Head of caudate nucleus (tissue), 42 donors: ENCODE measurements around the gene AKAP12.

Experiments
- DNase-seq, 42 donors: peaks; one replicate each; pipeline versions ENCODE4 v3.0.0 to v3.0.0-alpha.2; 2020 to 2021; ENCODE audit warnings: mixed read lengths in 7 of 42
- intact Hi-C: fragments of 100-400 bp; cut with DNase I; formaldehyde crosslinking; loops from one replicate; pipeline ENCODE4 v1.15.0; 2022

Gene AKAP12

DNA sequence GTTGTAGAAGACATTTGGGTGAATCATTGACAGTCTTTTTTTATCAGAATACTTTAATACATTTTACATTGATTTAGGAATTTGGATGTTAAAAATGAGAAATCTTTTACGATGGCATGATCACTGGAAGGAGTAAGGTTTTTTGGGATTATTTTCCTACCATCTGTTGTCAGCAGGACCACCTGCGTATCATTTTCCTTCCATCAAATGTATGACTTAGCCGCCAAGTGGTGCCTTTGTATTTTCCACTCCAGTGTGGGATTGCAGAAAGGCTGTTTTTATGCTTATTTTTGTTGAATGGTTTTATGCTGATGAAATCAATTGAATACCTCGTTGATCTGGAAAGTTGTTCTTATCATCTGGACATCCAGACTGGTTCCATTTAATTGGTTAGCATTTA lies 35.8 kb downstream of the AKAP12 start:
- intact Hi-C loops: no loop called here
- DNase-seq: no peak

DNA sequence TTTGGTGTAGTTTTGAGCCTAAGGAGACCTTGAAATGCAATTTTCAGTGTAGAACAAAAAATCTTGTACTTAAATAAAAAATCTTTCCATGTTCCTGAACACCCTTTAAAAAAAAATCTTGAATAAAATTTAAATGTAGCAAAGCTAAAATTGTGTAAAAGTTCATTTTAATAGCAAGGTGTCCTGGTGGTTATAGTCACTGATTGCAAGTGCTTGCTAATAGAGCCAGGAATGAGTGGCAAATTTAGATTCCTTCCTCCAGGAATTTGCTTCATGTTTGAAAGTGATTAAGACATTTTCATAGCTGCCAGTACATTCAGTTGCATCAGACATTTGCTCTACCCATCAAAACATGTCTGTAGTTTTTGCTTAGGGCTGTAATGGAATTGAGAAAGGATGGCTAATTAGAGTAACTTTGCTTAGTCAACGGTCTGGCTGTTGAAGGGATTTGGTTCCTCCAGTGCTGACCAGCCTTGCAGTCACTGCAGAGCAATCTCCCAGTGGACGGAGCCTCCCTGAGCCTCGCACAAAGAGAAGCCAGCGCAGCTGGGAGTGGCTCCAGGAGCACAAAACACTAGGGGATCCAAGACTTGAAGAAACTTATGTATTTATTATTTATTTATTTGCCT lies 36.5 kb downstream of the AKAP12 start:
- peak in 2 of 42 donors; percentile 15 to 24 for DNase-seq
- intact Hi-C loops: no loop called here

DNA sequence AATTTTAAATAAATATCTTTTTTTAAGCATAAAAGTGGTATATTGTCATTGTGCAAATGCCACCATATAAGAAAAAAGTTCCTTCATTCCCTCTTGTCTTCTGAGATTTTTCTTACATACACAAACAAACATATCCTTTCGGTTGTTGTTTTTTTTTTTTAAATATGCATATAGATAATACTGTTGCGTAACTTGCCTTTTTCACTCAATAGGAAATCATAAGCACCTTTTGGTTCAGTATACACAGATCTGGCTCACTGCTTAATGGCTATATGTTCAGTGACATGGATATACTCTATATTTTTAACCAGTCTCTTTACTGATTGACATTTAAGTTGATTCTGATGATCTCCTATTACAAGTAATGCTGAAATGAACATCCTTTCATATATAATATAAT lies 40.1 kb downstream of the AKAP12 start:
- intact Hi-C loops: no loop called here
- DNase-seq: no peak

DNA sequence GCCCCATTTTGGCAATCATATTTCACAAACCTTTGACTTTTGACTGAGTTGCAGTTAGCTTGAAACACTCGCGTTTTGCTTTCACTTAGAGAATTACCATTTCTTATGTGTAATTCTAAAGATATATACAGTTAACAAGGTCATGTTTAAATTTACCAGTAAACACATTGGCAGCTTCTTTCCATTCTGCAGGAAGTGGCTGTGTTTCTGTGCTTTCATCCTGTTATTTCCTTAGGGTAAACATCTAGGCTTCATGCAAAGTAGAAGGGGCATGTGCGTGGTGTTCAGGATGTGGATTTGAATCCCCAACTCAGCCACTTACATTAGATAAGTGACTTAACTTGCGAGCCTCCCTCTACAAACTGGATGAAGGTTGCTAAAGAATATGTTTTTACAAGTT lies 41.1 kb downstream of the AKAP12 start:
- intact Hi-C loops: no loop called here
- DNase-seq: no peak

DNA sequence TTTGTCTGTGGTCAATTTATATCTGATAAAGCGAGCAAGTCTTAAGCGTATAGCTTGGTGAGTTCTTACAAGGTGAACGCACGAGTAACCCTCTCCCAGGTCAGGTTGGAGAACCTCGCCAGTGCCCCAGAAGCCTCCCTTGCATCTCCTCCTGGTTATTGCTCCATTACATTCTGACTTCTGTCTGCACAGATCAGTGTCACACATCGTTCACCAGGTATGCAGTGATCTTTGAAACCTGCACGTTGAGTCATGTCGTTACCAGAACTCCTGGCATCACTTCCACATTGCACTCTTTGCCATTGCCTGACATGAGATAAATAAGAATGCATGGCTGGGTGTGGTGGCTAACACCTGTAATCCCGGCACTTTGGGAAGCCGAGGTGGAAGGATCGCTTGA lies 44.2 kb downstream of the AKAP12 start:
- intact Hi-C loops: no loop called here
- no peak for DNase-seq

DNA sequence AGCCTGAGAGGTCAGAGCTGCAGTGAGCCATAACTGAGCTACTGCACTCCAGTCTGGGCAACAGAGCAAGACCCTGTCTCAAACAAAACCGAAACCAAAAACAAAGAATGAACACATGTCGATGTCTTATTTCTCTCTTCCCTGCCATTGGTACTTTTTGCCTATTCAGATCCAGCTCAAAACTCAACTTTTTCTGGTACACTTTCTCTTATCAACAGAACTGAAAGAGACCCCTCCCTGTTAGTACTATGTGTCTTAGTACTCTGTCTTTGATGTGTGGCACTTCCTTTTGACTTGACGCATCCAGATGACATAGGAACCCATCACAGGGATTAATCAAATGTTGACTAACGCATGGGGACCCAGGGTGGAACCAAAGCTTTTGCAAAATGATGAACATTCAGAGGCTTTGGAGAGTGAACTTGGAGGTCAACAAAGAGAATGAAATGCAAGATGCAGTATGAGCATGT lies 44.8 kb downstream of the AKAP12 start:
- intact Hi-C loops: no loop called here
- DNase-seq: no peak

DNA sequence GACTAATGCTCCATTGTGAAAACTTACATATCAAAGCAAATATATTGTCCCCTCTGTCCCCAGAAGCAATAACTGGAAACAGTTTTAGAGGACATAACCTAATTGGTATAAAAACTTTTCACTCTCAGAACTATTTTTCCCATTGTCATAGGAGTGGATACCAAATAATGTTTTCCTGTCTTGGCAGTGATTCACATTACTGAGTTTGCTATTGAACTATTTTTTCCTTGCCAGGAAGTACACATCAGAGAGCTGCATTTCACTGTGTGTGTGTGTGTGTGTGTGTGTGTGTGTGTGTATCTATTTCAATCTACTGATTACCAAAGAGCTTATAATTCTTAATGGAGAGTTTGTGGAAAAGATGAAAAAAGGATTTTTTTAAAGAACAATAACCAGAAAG lies 45.4 kb downstream of the AKAP12 start:
- no peak for DNase-seq
- intact Hi-C loops: no loop called here

DNA sequence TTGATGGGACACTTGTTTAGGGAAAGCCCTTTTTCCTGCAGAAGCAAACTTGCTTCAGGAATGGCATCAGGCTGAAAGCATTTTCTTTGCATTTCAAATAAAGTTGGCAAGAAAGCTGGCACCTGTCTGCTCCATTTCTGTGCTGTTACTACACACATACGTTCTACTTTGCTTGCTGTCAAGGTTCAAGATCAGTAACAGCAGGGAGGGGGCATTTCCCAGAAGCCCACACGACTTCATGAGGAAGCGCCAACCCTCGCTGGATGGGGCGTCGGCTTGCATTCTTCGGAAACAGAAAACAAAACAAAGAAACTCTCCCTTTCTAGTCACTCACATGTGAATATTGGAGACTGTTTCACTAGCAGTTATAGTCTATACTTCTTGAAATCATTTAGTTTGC lies 46.4 kb downstream of the AKAP12 start:
- DNase-seq: no peak
- intact Hi-C loops: no loop called here

DNA sequence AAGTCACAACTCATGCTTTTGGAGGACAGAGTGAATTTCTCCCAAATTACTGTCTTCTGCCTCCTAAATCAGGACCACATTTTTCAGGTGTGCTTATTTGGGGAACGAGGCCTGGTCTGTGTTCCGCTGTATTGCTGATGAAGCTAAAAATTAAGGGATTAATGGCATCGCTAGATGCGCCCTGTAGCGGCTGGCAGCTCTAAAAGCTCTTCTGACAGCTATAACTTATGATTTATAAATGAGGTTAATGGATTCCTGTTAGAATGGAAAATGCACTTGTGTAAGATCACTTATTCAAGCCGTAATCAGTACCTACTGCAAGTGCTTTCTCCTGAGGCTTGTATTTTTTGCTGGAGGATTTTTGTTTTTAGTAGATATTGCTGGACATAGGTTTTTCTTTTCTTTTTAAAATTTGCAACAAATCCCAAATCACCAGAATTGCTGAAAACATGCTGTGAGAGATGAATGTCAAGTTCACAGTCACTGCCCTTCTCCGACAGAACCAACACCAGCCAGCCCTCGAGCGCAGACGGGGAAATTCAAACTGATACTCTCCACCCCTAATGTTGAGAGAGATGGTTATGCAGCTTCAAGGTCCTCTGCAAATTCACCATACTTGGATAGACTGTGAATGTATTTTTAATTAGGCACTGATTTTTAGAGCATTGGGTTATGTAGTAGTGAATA lies 49.1 kb downstream of the AKAP12 start:
- intact Hi-C loops: no loop called here
- DNase-seq: no peak

DNA sequence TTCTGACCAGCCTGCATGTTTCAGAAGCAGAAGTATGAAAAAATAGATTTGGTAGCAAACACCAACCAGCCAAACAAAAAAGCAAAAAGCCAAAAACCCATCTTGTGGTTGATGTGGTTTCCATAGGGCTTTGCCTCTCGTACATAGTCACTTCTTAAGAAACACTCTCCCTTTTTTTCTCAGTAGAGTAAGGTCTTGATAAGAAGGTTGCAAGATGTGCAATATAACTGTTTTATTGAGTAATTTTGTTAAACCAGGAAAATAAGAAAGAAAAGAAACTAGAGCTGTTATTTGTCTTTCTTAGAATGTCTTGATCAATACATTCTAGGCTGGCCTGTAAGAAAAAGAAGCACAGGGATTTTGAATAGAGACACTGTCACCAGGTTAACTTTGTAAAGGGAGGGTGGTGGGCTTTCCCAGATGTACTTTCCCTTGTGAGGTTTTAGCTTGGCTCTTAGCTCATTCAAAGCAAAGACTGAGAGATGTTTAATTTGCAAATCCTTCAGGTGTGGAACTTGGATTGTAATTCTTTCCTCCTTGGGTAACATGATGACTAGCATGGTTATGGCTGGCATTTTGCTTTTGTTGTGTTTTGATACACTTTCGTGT lies 49.7 kb downstream of the AKAP12 start:
- intact Hi-C loops: no loop called here
- no peak for DNase-seq

DNA sequence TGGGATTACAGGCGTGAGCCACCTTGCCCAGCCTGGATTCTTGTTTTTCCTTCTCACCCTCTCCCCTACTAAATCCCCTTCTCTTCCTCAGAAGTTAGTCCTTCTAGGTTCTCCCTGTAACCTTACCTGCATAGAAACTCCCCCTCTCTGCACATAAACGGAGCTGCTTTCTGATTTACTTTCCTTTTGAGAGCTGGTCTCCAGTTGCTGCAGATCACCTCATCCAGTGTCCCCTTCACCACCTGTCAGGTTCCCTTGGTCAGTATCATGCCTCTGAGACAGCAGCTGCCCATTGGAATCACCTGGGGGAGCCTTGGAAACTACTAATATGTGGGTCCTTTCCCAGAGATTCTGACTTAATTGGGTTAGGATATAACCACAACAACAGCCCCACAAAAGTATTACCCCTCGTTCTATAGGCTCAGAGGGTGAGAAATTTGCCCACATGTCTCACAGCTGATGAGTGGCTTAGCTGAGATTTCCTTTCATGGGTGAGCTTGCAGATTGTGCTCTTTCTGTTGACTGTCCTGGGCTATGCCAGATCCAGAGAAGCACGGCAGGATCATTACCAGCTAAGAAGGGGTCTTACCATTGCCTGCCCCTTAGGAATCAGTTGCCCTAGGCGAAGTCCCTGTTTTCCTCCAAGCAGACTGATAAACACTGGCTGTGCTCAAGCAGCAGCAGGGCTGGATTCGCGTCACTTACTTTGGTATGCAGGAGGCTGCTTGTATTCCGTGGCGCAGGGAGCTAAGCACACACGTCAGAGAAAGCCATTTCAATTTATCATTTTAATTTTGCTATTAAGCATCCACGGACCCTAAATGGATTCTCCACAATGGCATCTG lies 51.3 kb downstream of the AKAP12 start:
- peak in 4 of 42 donors; percentile 8 to 40 (median 18) for DNase-seq
- intact Hi-C loops: no loop called here

DNA sequence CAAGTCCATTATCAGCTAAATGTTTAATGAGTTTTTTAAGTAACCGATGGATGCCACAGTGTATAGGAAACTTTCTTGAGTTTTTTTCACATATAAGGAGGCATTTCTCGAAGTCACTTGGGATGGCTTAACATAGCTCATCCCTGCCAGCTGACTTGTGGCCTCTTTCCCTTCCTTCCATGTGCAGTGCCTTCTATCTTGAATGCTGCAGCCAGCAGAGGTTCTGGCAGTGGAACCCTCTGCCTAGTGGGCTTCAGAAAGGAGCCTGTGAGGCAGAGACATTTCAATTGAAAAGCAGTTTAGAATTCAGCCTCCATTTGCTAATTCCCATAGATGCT lies 51.9 kb downstream of the AKAP12 start:
- intact Hi-C loops: no loop called here
- no peak for DNase-seq

DNA sequence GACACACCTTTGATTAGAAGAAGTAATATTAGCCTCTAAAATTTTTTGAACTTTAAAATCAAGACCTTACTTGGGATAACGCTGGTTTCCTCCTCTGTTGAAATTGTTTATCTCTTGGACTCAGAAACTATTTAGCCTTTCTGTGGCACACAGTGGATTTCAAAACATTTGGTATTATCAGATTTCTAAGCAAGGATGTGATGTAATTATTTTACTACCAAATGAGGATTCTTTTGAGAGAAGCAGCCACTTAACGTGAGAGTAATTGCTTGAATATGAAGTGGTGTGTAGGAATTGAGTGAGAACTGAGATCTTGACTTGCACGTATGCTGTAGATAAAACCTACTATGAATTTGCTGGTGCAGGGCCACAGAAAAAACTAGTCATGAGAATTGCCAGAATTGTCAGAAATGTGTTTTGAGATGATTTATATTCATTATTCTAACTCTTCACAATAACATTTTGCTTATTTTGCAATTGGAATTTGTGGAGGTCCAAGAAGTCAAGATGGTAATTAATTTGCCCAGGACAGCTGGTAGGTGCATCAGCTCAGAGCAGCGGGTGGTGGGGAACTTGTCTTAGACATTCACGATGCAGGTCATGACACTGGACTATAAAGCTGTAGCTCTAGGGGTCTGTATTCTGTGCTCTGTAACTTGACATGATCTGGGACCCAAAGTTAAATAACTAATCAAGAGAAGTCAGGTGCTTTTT lies 53.4 kb downstream of the AKAP12 start:
- no peak for DNase-seq
- intact Hi-C loops: no loop called here

DNA sequence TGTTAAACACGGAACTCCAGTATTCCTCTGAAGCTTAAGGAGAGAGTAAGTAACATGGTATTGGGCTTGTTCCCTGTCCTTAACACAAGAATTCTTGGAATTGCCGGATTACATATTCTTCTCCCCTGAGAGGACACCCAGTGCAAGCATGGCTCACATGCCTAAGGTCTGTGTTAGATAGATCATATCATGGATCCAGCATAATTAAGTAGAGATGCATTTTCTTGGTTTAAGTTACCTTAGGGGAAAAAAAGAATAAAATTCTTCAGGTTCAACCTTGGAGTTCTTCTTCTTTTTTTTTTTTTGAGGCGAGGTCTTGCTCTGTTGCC lies 53.9 kb downstream of the AKAP12 start:
- DNase-seq: no peak
- intact Hi-C loops: no loop called here

DNA sequence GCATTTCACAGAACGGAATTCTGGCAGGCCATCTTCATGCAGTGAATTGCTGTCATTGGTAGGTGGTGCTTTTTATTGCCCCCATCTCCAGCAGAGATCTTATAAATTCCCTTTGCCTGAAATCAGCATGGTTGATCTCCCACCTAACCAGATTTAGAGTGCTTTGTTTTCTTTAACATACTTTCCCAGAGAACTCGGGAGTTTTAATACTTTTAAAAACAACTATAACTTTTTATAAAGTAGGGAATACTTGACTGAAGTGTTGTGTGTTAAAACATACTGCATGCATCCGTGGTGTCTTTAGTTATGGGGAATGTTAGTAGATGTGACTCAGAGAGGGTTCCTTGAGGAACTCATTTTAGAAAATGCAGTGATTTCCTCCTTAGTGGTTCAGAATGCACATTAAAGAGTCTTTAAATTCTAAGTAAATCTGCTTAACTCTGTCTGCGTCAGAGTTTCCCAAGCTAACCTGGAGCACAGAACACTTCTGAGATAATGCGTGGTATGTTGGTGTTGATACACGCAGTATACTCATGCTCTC lies 54.9 kb downstream of the AKAP12 start:
- intact Hi-C loops: no loop called here
- DNase-seq: peak in 2 of 42 donors; percentile 16 to 28

DNA sequence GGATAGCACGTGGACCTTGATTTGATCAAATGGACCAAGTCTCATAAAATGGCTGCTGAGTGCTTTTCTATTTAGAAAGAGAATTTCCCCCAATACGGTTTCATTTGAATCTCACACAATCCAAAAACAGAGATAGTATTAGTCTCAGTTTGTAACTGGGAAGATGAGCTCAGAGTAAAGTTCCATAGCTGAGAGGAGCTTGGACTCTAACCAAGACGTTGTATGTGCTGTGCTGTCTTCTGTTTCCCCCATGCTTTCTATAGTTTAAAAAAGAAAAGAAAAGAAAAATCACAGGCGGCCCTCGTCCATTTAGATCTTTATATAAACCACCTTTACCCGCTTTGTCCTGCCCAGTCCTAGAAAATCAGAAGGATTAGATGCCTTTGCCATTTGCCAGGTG lies 58.1 kb downstream of the AKAP12 start:
- no peak for DNase-seq
- intact Hi-C loops: no loop called here

DNA sequence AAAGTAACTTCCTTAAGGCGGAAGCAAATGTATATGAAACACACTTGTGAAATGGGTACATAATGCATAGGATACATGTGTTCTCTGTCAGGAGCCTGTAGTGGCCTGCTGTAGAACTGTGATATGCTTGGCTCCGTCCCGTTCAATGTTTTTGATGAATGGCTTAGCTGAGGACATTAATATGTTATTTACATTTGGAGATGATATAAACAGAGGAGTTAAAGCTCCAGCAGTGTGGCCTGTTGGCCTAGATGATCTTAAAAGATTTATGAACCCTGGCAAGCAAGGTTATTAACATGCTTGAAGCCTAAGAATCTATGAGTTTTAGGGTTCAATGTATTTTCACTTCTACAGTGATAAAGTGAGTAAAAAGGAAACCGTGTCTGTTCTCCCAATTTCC lies 59.2 kb downstream of the AKAP12 start:
- intact Hi-C loops: no loop called here
- DNase-seq: no peak

DNA sequence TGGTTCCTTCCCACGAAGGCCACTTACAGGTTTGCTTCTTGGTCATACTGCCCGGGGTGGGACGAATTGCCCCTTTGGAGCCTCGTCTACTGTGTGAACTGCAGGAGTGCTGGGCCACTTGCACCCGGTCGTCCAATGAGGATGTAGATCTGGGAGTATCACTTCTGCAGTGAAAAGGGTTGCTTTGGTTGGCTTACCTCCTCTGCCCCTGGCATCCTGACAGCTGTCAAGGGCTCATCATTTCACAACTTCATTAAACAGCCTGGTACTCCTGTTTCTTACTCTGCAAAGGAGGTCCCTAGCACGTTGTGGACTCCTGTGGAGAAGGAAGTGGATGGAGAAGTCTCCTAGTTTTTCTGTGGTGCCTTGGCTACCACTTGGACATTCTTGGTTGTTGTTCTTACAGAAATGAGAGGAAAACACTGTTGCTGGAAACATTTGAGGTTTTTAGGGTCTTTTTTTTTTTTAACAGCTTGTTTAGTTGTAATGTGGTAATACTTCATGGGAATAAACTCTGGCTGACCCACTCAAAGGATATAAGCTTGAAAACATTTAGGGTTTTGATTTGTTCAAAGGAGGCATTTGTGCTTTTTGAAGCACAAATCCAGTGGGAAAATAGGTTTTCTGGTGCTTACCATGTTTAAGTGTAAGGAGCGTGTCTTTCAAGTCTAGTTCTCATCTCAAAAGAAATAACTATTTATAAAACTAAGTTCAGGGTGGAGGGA lies 60.7 kb downstream of the AKAP12 start:
- intact Hi-C loops: no loop called here
- no peak for DNase-seq

DNA sequence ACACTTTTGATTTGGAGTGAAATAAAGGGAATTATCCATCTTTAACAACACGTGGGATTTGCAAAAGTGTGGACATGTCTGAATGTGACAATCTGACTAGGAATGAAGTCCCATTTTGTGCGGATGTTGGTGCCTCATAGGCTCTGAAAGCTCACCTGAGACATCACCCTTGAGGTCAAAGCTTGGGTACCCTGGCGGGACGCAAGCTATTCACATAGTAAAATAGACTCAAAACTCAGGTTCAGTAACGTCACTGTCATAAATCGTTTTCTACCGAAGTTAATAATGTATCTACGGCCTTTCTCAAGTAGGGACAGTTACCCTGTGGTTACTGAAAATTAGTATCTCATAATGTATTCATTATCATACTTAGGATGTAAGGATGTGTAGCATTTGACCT lies 61.8 kb downstream of the AKAP12 start:
- no peak for DNase-seq
- intact Hi-C loops: no loop called here
